T-helper 2 cell treated with Interferon-gamma antibody and Interleukin-4, amounts not matched to agents 100 ng/mL and 5 ng/mL, for 36 hours (primary cell): ENCODE results near the gene INPP5A. TPM values are rescaled to one million over a fixed set of nuclear protein-coding genes. Genes with fewer than 3 reads are reported as not detected.
"Not testable (repeated sequence)": the region's sequence is repeated elsewhere in the genome, so short reads cannot be mapped to it uniquely, and the experiment has no call there.

Experiments
- intact Hi-C: fragments of 100-400 bp; cut with micrococcal nuclease; formaldehyde crosslinking; loops from one replicate; pipeline ENCODE4 v1.15.1; 2023
- total RNA-seq: library from RNA; stranded (reverse); gene quantifications from 2 replicates; pipeline ENCODE4 v1.2.3, GENCODE V29; 2022

The INPP5A gene
- total RNA-seq, 1 donor from 2014 or later = 11.6 TPM

DNA sequence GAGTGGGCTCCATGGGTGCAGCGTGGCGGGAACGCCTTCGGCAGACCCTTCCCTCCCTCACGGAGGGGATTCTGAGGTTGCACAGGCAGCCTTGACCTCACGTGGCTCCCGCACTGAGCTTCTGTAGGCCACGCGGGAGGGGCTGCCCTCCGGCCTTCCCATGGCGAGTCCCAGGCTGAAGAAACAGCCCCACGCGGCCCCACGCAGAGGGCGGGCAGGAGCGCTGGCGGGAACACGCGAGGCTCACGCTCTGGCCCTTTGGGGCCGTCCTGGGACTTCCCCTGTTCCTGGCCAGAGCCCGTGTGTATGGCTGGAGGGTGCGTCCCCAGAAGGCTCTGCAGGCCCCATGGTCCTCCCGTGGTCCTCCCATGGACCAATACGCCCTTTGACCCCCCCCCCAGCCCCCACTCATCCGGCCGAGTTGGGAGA, 270.0 kb downstream of the INPP5A start:
- intact Hi-C loops = no loop called here

DNA sequence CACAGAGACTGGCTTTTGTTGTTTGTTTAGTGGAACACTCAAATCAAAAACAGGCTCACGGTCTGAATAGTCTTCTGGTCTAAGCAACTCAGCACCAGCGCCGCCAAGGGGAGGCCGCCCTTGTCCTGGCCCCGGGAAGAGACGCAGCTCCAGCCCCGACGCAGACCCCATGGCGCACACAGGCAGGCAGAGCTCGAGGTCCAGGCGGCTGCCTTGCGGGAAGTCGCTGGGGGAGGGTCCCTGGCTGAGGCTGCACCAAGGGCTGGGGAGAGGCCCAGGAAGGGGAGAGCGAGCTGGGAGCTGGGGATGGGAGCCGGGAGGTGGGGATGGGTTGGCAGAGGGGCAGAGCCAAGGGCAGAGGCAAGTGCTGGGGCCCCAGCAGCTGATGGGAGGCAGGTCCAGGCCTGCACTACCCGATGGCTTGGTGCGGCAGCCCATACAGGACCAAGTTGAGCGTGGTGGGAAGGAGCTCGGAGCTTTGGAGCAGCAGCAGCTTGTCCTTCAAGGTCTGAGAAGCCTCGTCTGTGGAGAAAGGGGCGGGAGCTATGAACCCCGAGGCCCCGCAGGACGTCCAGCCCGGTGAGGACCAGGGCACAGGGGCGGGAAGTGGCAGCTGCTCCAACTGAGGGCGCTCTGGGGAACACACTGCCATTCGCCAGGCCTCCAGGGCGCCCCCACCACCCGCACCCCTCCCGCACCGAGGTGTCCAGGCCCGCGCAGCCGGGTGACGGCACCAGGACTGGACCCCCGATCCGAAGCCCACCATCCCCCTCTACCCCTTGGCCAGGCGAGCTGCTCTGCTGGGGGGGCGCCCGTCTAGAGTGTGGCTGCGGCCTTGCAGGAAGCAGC, 271.0 kb downstream of the INPP5A start:
- intact Hi-C loops = no loop called here

DNA sequence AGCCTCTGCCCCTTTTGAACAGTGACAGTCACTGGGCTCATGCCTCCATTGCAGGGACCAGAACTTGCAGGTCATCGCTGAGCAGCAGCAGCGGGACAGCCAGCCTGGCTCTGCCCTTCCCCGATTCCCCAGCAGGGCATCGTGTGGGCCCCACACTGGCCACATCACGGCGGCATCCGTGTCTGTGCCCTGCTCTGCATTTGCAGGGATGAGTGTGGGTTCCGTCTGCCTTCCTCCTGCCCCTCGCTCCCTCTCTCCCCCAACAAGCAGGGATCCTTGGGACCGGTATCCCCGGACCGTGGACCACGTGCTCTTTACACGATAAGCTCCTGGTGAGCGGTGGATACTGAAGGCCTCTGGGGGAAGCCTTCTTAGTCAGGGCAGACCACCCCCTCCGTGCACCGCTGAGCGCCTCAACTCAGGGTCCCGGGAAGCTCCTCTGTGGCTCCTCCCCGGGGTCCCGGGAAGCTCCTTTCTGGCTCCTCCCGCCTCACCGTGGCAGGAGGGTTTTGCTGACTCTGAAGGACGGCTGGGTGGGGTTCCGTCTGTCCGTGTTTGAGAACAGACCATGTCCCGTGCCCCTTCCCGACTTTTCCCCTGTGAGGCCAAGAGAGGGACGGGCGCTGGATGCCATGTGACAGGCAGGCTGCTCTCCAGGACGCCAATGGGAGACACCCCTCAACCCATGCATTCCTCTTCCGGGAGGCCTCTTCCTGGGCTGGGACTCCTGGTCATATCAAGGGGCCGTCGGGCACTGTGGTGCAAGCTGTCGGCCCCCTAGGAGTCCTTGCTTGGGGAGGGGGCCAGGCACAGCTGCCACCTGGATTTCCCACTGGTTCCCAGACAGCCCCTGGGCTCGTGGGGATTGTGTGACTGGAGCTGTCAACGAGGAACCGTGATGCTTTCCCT, 271.9 kb downstream of the INPP5A start:
- intact Hi-C loops = no loop called here

DNA sequence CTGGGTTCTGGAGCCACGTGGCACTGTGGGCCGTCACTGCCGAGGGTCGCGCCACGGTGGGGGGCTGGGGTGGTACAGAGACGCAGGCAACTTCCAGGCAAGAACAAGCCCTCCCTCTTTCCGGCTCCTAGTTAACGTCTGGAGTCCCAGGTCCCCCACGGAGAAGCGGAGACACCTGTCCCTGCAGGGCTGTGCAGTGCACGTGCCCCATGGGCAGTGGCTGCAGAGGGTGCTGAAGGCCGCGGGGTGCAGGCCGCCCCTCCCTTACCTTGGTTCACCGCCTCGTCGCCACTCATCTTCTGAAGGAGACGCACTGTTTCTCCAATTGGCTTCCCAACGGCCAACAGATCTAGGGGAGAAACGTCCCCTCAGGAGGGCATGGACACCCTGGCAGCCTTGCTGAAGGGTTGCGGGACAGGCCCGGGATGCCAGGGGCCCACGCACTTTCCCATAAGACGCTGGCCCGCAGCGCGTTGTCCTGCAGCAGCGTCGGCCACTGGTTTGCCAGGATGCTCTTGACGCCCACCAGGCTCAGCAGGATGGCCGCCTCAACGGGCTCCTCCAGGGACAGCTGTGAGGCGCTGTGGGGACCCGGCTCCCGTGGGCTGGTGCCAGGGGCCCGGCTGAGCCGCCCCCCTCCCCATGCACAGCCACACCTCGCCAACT, 272.7 kb downstream of the INPP5A start:
- intact Hi-C loops = no loop called here

DNA sequence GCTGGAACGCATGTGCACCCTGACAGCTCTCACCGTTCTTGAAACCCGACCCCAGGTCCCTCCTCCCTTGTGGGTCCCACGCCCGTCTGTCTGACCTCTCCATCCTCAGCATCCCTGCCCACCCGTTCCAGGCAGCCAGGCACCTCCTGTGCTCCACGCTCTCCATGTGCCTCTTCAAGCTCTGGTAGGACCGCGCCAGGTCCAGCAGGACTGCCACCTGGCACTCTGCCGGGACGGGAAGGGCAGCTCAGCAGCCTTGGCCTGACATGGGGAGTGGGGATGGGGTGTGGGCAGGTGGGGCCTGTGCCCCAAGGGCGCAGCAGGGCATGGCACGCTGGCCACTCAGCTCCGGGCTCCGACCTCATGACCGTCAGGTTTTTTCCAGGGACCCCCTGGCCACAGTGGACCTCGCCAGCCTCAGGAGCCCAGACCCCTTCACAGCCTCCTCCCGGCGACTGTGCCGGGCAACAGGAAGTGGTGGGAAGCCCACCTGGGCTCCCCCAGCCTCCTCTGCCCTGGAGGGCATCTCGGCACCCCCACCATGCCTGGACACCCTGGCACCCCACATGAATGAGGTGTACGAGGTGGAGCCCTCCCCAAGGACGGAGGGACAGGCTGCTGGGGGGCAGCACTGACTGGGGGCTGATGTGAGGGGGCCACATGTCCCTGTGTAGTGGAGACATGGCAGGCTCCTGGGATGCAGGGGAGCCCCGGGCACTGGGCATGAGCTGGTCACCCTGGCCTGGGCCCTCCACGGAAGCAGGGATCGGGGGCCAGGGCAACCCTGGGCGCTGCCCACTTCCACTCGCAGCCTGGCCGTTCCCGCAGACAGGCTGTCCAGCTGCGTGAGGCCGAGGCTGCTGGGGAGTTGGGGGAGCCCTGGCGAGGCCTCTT, 273.5 kb downstream of the INPP5A start:
- intact Hi-C loops = no loop called here

DNA sequence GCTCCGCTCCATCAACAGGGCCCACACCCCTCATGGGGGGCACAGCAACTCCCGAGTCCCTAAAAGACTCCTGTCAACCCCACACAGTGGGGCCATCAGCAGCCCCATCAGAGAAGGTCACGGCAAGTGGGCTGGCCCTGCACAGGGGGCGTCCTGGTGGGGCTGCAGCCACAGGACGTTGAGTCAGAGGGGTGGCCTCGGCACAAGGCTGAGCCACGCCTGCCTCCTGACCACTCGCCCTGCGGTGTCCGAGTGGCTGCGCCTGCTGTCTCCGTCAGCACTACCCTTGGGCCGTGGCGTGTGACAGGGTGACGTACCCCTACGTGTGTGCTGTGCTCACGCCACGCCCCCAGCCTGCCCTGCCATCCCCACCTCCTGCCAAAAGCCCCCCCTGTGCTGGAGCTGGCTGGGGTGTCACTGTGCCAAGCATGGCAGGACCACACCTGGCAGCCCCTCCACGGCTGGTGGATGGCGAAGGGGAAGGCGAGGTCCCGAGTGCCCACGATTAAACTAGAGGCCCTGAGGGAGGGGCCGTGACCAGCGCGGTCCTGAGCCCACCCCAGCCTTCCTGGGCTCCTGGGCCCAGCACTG, 274.4 kb downstream of the INPP5A start:
- intact Hi-C loops = no loop called here

DNA sequence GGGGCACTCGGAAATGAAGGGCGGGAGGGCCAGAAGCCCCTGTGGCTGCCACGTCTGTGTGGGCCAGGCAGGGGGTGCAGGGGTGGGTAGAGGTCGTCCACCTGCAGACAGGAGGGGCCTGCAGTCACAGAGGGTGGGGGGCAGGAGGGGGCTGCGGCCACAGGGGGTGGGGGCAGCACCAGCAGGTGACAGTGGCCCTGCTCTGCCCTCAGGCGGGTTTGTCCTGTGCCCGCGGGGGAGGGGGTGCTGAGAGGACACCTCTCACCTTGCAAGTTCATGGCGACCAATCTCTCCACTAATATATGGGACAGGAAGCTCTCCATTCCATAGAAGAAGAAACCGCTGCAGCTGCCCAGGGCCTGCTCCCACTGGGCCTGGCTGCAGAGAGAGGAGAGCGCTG, 274.9 kb downstream of the INPP5A start:
- intact Hi-C loops = no loop called here

DNA sequence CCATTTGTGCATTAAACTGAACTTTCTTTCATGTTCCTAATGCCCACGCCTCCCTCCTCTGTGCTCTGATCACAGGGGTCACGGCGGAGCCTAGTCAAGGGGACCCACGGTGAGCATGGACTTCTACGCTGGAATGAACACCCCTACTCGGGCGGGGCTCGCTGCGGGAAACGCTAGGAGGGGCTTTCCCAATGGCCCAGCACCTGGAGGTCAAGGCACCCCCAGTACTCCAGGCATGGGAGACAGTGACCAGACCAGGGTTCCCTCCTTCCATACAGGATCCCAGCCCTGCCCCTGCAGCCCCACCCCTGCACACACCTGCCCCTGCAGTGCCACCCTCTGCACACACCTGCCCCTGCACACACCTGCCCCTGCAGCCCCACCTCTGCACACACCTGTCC, 275.4 kb downstream of the INPP5A start:
- intact Hi-C loops = no loop called here

DNA sequence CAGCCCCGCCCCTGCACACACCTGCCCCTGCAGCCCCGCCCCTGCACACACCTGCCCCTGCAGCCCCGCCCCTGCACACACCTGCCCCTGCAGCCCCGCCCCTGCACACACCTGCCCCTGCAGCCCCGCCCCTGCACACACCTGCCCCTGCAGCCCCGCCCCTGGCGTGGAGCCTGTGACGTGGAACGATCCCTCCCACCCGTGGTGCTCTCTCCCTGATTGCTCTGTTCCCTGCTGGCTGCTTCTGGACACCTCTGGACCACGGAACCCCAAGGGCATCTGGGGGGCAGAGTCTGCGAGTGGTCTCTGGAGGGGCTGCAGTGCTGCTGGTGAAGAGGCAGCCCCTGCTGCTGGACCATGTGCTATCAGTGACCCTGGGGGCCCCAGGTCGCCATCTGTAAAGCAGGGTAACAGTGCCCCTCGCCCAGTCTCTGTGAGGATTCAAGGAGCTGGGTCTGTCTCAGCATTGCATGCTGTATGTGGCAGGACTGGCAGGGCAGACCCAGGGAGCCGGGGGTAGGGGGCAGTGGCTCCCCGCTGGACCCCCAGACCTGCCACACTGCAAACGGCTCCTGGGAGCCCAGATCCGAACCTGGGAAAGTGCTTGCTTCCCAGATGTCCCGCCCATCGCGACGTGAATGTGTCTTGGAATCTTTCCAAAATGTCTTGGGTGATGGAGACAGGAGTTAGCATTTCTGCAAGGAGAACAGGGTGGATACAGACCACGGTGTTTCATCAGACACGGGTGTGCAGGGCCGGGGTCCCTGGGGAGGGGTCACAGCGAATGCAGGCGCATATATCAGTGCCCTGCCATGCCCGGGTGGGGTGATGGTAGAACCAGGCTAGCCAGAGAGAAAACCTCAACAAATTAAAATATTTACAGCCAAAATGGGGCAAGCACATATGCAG, 276.2 kb downstream of the INPP5A start:
- intact Hi-C loops = no loop called here

DNA sequence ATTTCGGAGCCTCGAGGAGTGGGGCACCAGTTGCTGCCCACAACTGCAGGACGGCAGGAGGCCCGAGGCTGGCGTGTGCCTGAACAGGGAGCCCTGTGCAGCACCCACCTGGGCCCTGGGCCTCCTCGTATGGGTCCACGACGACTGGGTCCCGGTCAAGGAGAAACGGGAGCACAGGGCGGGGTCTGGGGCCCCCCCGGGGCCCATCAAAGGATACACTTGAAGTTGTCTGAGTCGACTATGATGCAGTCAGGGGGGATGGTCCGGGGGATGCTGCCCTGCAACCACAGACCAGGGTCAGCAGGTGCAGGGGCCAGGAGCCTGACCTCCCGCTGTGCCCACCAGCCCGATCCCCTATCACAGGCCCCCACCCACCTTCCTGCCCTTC, 276.9 kb downstream of the INPP5A start:
- intact Hi-C loops = no loop called here

DNA sequence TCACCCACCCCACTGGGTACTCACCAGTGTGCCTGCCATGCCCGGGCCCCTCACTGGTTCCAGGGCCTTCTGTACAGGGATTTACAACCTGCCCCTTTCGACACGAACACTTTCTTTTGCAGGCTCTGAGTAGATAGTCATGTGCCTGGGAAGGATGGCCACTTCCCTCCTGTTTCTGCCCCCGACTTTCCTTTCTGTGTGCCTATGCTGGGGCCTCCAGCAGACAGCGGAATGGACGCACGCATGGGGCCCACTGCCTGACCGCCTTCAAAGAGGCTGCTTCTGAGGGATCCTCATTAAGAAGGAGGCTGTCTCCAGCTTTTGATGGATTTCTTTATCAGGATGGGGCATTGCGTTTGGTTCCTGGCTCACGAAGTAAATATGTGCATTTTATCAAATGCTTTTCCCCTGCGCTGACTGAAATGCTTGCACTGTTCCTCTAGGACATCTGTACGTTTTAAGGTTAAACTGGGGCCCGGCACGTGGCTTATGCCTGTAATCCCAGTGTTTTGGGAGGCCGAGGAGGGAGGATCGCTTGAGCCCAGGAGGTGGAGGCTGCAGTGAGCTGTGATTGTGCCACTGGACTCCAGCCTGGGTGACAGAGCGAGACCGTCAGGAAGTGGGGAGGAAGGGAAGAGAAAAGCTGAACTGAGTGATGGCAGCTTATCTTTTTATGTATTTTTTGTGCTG, 277.7 kb downstream of the INPP5A start:
- intact Hi-C loops = no loop called here

DNA sequence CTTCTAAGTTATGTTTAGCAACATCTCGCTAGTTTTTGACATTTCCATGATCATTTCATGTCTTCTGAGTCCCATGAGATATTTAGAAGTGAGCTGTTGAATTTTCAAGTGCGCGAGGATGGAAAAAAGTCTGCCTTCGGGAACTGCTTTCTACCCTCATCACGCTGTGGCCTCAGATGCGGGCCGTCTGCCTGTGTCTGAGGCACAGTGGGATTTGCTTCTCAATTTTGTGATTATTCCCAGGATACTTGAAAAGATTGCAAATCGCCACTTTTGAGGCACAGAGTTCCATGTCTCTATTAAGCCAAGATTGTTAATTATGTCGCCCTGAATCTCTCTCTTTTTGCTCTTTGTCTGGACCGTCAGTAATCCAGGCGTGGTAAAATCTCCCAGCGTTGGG, 279.1 kb downstream of the INPP5A start:
- intact Hi-C loops = no loop called here

DNA sequence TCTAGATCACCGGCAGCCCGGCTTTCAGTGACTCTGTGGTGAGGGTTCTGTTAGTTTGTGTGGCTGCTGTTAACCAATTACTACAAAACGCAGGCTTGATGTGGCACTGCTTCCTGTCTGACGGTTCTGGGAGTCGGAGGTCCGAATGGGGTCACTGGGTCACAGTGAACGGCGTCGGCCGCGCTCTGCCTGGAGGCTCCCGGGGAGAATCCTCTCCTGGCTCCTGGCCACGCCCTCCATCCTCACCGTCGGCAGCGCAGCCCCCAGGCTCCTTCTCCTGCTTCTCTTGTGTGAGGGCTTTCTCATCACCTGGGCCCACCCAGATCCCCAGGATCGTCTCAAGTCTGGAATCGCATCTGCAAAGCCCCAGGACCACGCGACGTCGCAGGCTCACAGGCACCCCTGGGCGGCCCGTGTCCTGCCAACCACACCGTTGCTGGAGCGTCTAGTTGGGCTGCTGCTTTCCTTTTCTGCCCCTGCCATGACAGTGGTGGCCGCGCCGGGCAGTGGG, 280.2 kb downstream of the INPP5A start:
- intact Hi-C loops = no loop called here

DNA sequence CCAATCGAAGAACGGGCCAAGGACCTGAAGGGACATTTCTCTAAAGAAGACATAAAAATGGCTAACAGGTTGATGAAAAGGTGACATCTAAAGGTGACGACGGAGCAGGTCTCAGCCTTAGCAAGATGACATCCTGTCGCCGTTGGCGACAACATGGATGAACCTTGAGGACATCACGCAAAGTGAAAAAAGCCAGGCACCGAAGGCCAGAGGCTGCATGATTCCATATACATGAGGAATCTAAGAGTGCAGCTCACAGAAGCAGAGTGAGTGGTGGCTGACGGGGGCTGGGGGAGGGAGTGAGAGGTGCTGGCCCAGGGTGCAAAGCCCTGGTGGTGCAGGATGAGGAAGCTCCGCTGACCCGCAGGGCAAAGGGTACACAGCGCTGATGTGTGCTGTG, 282.5 kb downstream of the INPP5A start:
- intact Hi-C loops = no loop called here

DNA sequence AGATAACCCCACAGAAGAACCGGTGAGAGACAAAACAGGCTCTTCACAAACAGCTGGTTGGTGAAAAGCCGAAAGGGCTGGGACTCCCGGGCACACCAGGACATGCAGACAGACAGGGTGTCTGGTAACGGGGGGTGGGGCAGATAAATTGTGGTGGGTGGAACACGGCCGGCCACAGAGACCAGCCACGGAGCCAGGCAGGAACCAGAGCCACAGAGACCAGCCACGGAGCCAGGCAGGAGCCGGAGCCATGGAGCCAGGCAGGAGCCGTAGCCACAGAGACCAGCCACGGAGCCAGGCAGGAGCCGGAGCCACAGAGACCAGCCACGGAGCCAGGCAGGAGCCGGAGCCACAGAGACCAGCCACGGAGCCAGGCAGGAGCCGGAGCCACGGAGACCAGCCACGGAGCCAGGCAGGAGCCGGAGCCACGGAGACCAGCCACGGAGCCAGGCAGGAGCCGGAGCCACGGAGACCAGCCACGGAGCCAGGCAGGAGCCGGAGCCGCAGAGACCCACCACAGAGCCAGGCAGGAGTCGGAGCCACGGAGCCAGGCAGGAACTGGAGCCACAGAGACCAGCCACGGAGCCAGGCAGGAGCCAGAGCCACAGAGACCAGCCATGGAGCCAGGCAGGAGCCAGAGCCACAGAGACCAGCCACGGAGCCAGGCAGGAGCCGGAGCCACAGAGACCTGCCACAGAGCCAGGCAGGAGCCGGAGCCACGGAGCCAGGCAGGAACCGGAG, 288.4 kb downstream of the INPP5A start:
- intact Hi-C loops = not testable (repeated sequence)

DNA sequence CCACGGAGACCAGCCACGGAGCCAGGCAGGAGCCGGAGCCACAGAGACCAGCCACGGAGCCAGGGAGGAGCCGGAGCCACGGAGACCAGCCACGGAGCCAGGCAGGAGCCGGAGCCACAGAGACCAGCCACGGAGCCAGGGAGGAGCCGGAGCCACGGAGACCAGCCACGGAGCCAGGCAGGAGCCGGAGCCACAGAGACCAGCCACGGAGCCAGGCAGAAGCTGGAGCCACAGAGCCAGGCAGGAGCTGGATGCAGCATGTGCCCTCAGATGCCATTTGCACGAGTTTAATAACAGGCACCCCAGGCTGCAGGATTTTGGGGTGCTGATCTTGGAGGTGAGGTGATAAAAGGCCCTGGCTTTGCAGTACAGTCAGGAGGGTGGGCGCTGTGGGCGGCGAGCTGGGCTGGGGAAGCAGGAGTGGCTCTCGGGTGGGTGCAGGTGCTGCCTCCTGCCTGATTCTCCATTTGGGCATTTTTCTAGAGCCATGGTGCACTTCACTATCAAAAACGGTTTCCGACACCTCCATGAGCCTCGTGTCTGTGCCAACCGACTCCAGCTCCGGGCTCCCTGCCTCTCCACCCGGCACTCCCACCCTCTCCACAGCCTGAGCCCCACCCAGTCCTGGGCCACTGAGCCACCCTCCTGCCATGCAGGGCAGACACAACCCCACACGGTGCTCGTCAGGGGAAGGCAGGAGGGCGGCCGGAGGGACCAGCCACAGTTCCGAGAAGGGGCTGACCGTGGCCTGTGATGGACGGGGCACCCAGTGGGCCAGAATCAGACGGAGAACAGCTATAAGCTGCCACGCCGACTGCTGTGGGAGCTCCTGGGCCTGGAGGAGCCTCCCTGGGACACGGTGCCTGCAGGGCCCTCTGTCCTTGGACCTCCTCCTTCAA, 289.2 kb downstream of the INPP5A start:
- intact Hi-C loops = no loop called here

DNA sequence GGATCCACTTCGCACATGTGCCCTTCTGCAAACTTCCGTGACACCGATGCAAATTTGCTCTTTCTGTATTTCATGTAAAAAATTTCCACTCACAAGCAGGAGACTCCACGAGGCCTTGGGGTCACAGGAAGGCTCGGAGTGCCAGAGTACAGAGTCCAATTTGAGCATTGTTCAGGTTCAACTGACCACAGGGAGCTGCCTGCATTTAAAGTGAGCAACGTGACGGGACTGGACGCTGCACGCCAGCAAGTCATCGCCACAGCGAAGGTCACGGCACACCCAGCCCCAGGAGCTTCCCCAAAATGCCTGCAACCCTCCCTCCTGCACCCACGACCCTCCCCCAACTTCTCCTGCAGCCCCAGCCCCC, 289.8 kb downstream of the INPP5A start:
- intact Hi-C loops = no loop called here
